Stimulated activated CD4-positive, alpha-beta T cell treated with anti-CD3 and anti-CD28 coated beads, Interleukin-1b, Interleukin-23, amount 100 ng/mL, for 1 hour (primary cell): ENCODE results near the gene SPAG6.

Source experiments
- DNase-seq, 2 donors: peaks; one replicate each; pipeline ENCODE4 v3.0.0-alpha.2; 2020; ENCODE audit warnings: low read depth in 2 of 2

The SPAG6 gene

GRCh38 chr10:22460101-22460500, 114.8 kb downstream of the SPAG6 start:
- DNase-seq, result no peak

GRCh38 chr10:22460531-22461403, 115.5 kb downstream of the SPAG6 start:
- no peak for DNase-seq

GRCh38 chr10:22461891-22462290, 116.6 kb downstream of the SPAG6 start:
- DNase-seq, result no peak

GRCh38 chr10:22463255-22463654, 118.0 kb downstream of the SPAG6 start:
- no peak for DNase-seq

GRCh38 chr10:22464966-22465629, 119.8 kb downstream of the SPAG6 start:
- no peak for DNase-seq

GRCh38 chr10:22466763-22467334, 121.6 kb downstream of the SPAG6 start:
- no peak for DNase-seq
